Neural cell (in vitro differentiated cells): ENCODE results near the gene ACOT7. TPM values are rescaled to one million over a fixed set of nuclear protein-coding genes. Genes with fewer than 3 reads are reported as not detected.

Experiments
- H2AFZ ChIP-seq: fragments of 200-600, 300-800 bp; sonication (generic), shearing (Covaris generic); 2 replicates; pipeline ENCODE4 v1.6.0; 2014; ENCODE audit warnings: low read depth, mild to moderate bottlenecking, antibody characterized with exemption, low read length, moderate library complexity
- H3F3A ChIP-seq: fragments of 200-600 bp; shearing (Covaris generic); 2 replicates; pipeline ENCODE4 v1.6.1; 2016; ENCODE audit warnings: mild to moderate bottlenecking, moderate library complexity, mixed read lengths, antibody characterized with exemption, low read length; ENCODE audit not compliant: insufficient read depth, poor library complexity, severe bottlenecking
- H3K27ac ChIP-seq: fragments of 200-600, 300-800 bp; sonication (generic), shearing (Covaris generic); 2 replicates; pipeline ENCODE4 v1.5.1; 2014; ENCODE audit warnings: mild to moderate bottlenecking, low read length, moderate library complexity
- H3K27me3 ChIP-seq: fragments of 300-800, 200-600 bp; sonication (generic), shearing (Covaris generic); 2 replicates; pipeline ENCODE4 v1.6.0; 2014; ENCODE audit warnings: mild to moderate bottlenecking, low read depth, low read length, moderate library complexity; ENCODE audit not compliant: insufficient read depth
- H3K36me3 ChIP-seq: fragments of 300-800, 200-600 bp; sonication (generic), shearing (Covaris generic); 2 replicates; pipeline ENCODE4 v1.5.1; 2014; ENCODE audit warnings: mild to moderate bottlenecking, antibody characterized with exemption, low read length, moderate library complexity; ENCODE audit not compliant: insufficient read depth
- H3K4me2 ChIP-seq: fragments of 300-800, 200-600 bp; sonication (generic), shearing (Covaris generic); 2 replicates; pipeline ENCODE4 v1.6.0; 2014; ENCODE audit warnings: mild to moderate bottlenecking, low read length
- H3K4me3 ChIP-seq: fragments of 300-800, 200-600 bp; sonication (generic), shearing (Covaris generic); 2 replicates; pipeline ENCODE4 v1.5.1; 2014; ENCODE audit warnings: mild to moderate bottlenecking, low read length, moderate library complexity
- H3K79me2 ChIP-seq: fragments of 200-600 bp; shearing (Covaris generic); replicated peaks from 2 replicates; pipeline ENCODE4 v1.6.0; 2014; ENCODE audit warnings: mild to moderate bottlenecking, low read length, moderate library complexity; ENCODE audit not compliant: insufficient read depth
- H3K9ac ChIP-seq: fragments of 300-800, 200-600 bp; sonication (generic), shearing (Covaris generic); 2 replicates; pipeline ENCODE4 v1.6.1; 2016; ENCODE audit warnings: mild to moderate bottlenecking, low read length, mixed read lengths
- H3K9me2 ChIP-seq: fragments of 200-600 bp; shearing (Covaris generic); 2 replicates; pipeline ENCODE4 v1.6.1; 2016; ENCODE audit warnings: mild to moderate bottlenecking, low read length, mixed read lengths; ENCODE audit not compliant: insufficient read depth
- H3K9me3 ChIP-seq: fragments of 200-600, 300-800 bp; sonication (generic), shearing (Covaris generic); 2 replicates; pipeline ENCODE4 v1.6.1; 2016; ENCODE audit warnings: mild to moderate bottlenecking, mixed run types, low read length, moderate library complexity, mixed read lengths
- H4K20me1 ChIP-seq: fragments of 200-600 bp; shearing (Covaris generic); 2 replicates; pipeline ENCODE4 v1.6.1; 2016; ENCODE audit warnings: mild to moderate bottlenecking, mixed run types; ENCODE audit not compliant: insufficient read depth
- EP300 ChIP-seq: fragments of 450-650 bp; conservative IDR thresholded peaks from 2 replicates; pipeline ENCODE4 v1.6.1; 2014; ENCODE audit warnings: antibody characterized with exemption, mild to moderate bottlenecking, moderate library complexity; ENCODE audit not compliant: poor library complexity, severe bottlenecking
- EZH2 ChIP-seq: fragments of 200-600, 300-800 bp; shearing (Covaris generic), sonication (generic); IDR thresholded peaks from 2 replicates; pipeline ENCODE4 v1.6.1; 2014; ENCODE audit warnings: antibody characterized with exemption, low read length, borderline replicate concordance, mild to moderate bottlenecking; ENCODE audit not compliant: insufficient read depth, poor library complexity, severe bottlenecking
- MXI1 ChIP-seq: fragments of 450-650 bp; conservative IDR thresholded peaks from 2 replicates; pipeline ENCODE4 v1.6.1; 2014; ENCODE audit warnings: antibody characterized with exemption, mild to moderate bottlenecking; ENCODE audit not compliant: poor library complexity, severe bottlenecking
- POLR2AphosphoS5 ChIP-seq: IDR thresholded peaks from 2 replicates; pipeline ENCODE4 v1.6.1; 2012
- RAD21 ChIP-seq: fragments of 450-650 bp; conservative IDR thresholded peaks from 2 replicates; pipeline ENCODE4 v1.6.1; 2014; ENCODE audit warnings: antibody characterized with exemption, mild to moderate bottlenecking, moderate library complexity
- REST ChIP-seq: IDR thresholded peaks from 2 replicates; pipeline ENCODE4 v1.6.1; 2012; ENCODE audit warnings: borderline replicate concordance
- SMC3 ChIP-seq: fragments of 450-650 bp; conservative IDR thresholded peaks from 2 replicates; pipeline ENCODE4 v1.6.1; 2014; ENCODE audit warnings: antibody characterized with exemption, mild to moderate bottlenecking, moderate library complexity; ENCODE audit not compliant: poor library complexity
- TAF1 ChIP-seq: IDR thresholded peaks from 2 replicates; pipeline ENCODE4 v1.6.1; 2012; ENCODE audit warnings: low read depth
- polyA plus RNA-seq: library from polyadenylated mRNA; depleted of rRNA; stranded (reverse); fragments of >200 nt; gene quantifications from 2 replicates; pipeline ENCODE4 v1.2.3, GENCODE V29; 2014
- TF ChIP-seq, protein P1 (sequence below): fragments of 450-650 bp; IDR thresholded peaks from 2 replicates; pipeline ENCODE4 v1.5.1; 2014; ENCODE audit warnings: antibody characterized with exemption, mild to moderate bottlenecking, moderate library complexity; ENCODE audit not compliant: poor library complexity, severe bottlenecking

The ACOT7 gene
- polyA plus RNA-seq, 1 donor from 2014 or later, result 101 TPM

- Histone ChIP-seq H3K27me3 (no peaks in the 10 kb centered on the region), H3K27ac (peak overlapping the region; percentile 90), H3K79me2 (peaks cover 6% of the 10 kb centered on the region), H3K9me3 (no peaks in the 10 kb centered on the region), H3F3A (no peaks in the 10 kb centered on the region), H3K9ac (peak overlapping the region; percentile 89), H4K20me1 (no peaks in the 10 kb centered on the region), H3K36me3 (no peaks in the 10 kb centered on the region), H3K4me3 (peak overlapping the region; percentile 72), H2AFZ (no peak overlapping the region), H3K4me2 (no peak overlapping the region), H3K9me2 (no peaks in the 10 kb centered on the region)
- TF ChIP-seq MXI1 (no peak), EZH2 (no peak), EP300 (no peak), REST (no peak), SMC3 (no peak), TAF1 (no peak), POLR2AphosphoS5 (no peak), RAD21 (no peak)
- TF ChIP-seq, protein P1, sequence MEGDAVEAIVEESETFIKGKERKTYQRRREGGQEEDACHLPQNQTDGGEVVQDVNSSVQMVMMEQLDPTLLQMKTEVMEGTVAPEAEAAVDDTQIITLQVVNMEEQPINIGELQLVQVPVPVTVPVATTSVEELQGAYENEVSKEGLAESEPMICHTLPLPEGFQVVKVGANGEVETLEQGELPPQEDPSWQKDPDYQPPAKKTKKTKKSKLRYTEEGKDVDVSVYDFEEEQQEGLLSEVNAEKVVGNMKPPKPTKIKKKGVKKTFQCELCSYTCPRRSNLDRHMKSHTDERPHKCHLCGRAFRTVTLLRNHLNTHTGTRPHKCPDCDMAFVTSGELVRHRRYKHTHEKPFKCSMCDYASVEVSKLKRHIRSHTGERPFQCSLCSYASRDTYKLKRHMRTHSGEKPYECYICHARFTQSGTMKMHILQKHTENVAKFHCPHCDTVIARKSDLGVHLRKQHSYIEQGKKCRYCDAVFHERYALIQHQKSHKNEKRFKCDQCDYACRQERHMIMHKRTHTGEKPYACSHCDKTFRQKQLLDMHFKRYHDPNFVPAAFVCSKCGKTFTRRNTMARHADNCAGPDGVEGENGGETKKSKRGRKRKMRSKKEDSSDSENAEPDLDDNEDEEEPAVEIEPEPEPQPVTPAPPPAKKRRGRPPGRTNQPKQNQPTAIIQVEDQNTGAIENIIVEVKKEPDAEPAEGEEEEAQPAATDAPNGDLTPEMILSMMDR, result no peak
Measured at GRCh38 chr1:6262555-6263420, 130.8 kb downstream of the ACOT7 start.

GRCh38 chr1:6261615-6261995, 132.0 kb downstream of the ACOT7 start:
- H3K27ac ChIP-seq, result peak overlapping the region; percentile 90
- no peaks in the 10 kb centered on the region for H3F3A ChIP-seq
- peaks cover 6% of the 10 kb centered on the region for H3K79me2 ChIP-seq
- H4K20me1 ChIP-seq, result no peaks in the 10 kb centered on the region
- peak overlapping the region; percentile 68 for H3K4me2 ChIP-seq
- H3K9ac ChIP-seq, result peak overlapping the region; percentile 89
- no peak overlapping the region for H2AFZ ChIP-seq
- H3K27me3 ChIP-seq, result no peaks in the 10 kb centered on the region
- no peaks in the 10 kb centered on the region for H3K36me3 ChIP-seq
- H3K4me3 ChIP-seq, result peak overlapping the region; percentile 72
- no peak for TF ChIP-seq SMC3
- peak; percentile 18 for TF ChIP-seq EP300
- TF ChIP-seq EZH2, result no peak
- TF ChIP-seq MXI1, result no peak
- no peak for TF ChIP-seq TAF1
- peak; percentile 32 for TF ChIP-seq POLR2AphosphoS5
- TF ChIP-seq RAD21, result no peak
- TF ChIP-seq, protein P1, result no peak
- TF ChIP-seq REST, result no peak
- no peaks in the 10 kb centered on the region for H3K9me2 ChIP-seq
- no peaks in the 10 kb centered on the region for H3K9me3 ChIP-seq
